HepG2 (cell line): Measurements from ENCODE around the gene LRRC3C. TPM values are rescaled to one million over a fixed set of nuclear protein-coding genes. Genes with fewer than 3 reads are reported as not detected.

Experiments
- AKNA ChIP-seq: sonication (generic); formaldehyde crosslinking; IDR thresholded peaks from 2 replicates; pipeline ENCODE4 v1.4.0; 2020; ENCODE audit warnings: missing genetic modification reagents, borderline replicate concordance
- ATF7 ChIP-seq, 2 experiments: fragments of 450-650 bp in 1 of 2; sonication (generic) in 1 of 2; formaldehyde crosslinking in 1 of 2; IDR thresholded peaks; 2 replicates each; pipeline versions ENCODE4 v1.4.0 to v1.6.1; 2016 to 2020; ENCODE audit warnings: antibody characterized with exemption in 1 of 2, mild to moderate bottlenecking in 1 of 2, missing genetic modification reagents in 1 of 2
- CHD4 ChIP-seq: fragments of 200-600 bp; sonication (generic); IDR thresholded peaks from 2 replicates; pipeline ENCODE4 v1.7.0; 2017; ENCODE audit warnings: mild to moderate bottlenecking, low read length, borderline replicate concordance
- ELF3 ChIP-seq: IDR thresholded peaks from 2 replicates; pipeline ENCODE4 v1.6.1; 2016; ENCODE audit warnings: missing genetic modification reagents, missing compliant biosample characterization
- ERF ChIP-seq: IDR thresholded peaks from 2 replicates; pipeline ENCODE4 v1.6.1; 2018; ENCODE audit warnings: missing biosample characterization, missing genetic modification reagents
- FOSL1 ChIP-seq: sonication (generic); formaldehyde crosslinking; IDR thresholded peaks from 2 replicates; pipeline ENCODE4 v1.9.0; 2021; ENCODE audit warnings: missing genetic modification reagents, borderline replicate concordance
- GMEB1 ChIP-seq: sonication (generic); formaldehyde crosslinking; IDR thresholded peaks from 2 replicates; pipeline ENCODE4 v1.5.1; 2020; ENCODE audit warnings: missing genetic modification reagents, mild to moderate bottlenecking, borderline replicate concordance
- HHEX ChIP-seq: IDR thresholded peaks from 2 replicates; pipeline ENCODE4 v1.6.1; 2016; ENCODE audit warnings: control low read depth
- HOXA5 ChIP-seq: sonication (generic); formaldehyde crosslinking; IDR thresholded peaks from 2 replicates; pipeline ENCODE4 v1.4.0; 2020; ENCODE audit warnings: missing genetic modification reagents
- PHF8 ChIP-seq: sonication (generic); formaldehyde crosslinking; IDR thresholded peaks from 2 replicates; pipeline ENCODE4 v1.5.0; 2020; ENCODE audit warnings: missing genetic modification reagents
- SSRP1 ChIP-seq: IDR thresholded peaks from 2 replicates; pipeline ENCODE4 v1.6.1; 2016; ENCODE audit warnings: control low read depth
- USF2 ChIP-seq, 2 experiments: sonication (generic) in 1 of 2; formaldehyde crosslinking in 1 of 2; IDR thresholded peaks; 2 replicates each; pipeline versions ENCODE4 v1.5.1 to v1.6.1; 2011 to 2020; ENCODE audit warnings: borderline replicate concordance in 1 of 2, low read depth in 1 of 2, low read length in 1 of 2, mild to moderate bottlenecking in 1 of 2, missing genetic modification reagents in 1 of 2, moderate library complexity in 1 of 2
- ZBTB1 ChIP-seq: sonication (generic); formaldehyde crosslinking; IDR thresholded peaks from 2 replicates; pipeline ENCODE4 v1.4.0; 2020; ENCODE audit warnings: missing genetic modification reagents, borderline replicate concordance
- ZKSCAN5 ChIP-seq: sonication (generic); formaldehyde crosslinking; IDR thresholded peaks from 2 replicates; pipeline ENCODE4 v1.5.1; 2020; ENCODE audit warnings: mild to moderate bottlenecking, missing genetic modification reagents
- ZNF382 ChIP-seq: sonication (generic); formaldehyde crosslinking; IDR thresholded peaks from 2 replicates; pipeline ENCODE4 v1.5.0; 2020; ENCODE audit warnings: missing genetic modification reagents, mild to moderate bottlenecking, borderline replicate concordance
- ZNF850 ChIP-seq: sonication (generic); formaldehyde crosslinking; conservative IDR thresholded peaks from 2 replicates; pipeline ENCODE4 v1.9.0; 2021; ENCODE audit warnings: mild to moderate bottlenecking, missing genetic modification reagents
- ZNF878 ChIP-seq: sonication (generic); formaldehyde crosslinking; IDR thresholded peaks from 2 replicates; pipeline ENCODE4 v1.8.1; 2023; ENCODE audit warnings: mild to moderate bottlenecking, missing genetic modification reagents, moderate library complexity
- ZSCAN5A ChIP-seq: sonication (generic); formaldehyde crosslinking; IDR thresholded peaks from 2 replicates; pipeline ENCODE4 v1.8.0; 2022; ENCODE audit warnings: mild to moderate bottlenecking, missing genetic modification reagents, borderline replicate concordance
- polyA plus RNA-seq, 8 experiments: library from polyadenylated mRNA; depleted of rRNA in 3 of 8; stranded (reverse) in 7 of 8; unstranded in 1 of 8; fragments of >200 nt; fragmentation: Illumina TruSeq in 4 of 8; extraction: Trizol in 4 of 8; gene quantifications; 2 replicates each; pipeline versions ENCODE4 v1.2.1 to v1.2.3, GENCODE V29; 2011 to 2016; ENCODE audit warnings: low read depth in 4 of 8, missing spikeins in 1 of 8, mixed read lengths in 1 of 8; ENCODE audit not compliant: insufficient read depth in 1 of 8
- total RNA-seq, 5 experiments: library from RNA; depleted of rRNA; stranded (reverse); fragments of >200 nt; fragmentation: Illumina TruSeq; extraction: Trizol; gene quantifications; 2 replicates each; pipeline ENCODE4 v1.2.3, GENCODE V29; 2016; ENCODE audit warnings: low read depth in 1 of 5

LRRC3C gene
- total and polyA plus RNA-seq, 2 of the 13 experiments (the other 11 are each of a cell fraction or from before 2014, with no cell fraction given), result 0.17 TPM; not detected in 1

DNA sequence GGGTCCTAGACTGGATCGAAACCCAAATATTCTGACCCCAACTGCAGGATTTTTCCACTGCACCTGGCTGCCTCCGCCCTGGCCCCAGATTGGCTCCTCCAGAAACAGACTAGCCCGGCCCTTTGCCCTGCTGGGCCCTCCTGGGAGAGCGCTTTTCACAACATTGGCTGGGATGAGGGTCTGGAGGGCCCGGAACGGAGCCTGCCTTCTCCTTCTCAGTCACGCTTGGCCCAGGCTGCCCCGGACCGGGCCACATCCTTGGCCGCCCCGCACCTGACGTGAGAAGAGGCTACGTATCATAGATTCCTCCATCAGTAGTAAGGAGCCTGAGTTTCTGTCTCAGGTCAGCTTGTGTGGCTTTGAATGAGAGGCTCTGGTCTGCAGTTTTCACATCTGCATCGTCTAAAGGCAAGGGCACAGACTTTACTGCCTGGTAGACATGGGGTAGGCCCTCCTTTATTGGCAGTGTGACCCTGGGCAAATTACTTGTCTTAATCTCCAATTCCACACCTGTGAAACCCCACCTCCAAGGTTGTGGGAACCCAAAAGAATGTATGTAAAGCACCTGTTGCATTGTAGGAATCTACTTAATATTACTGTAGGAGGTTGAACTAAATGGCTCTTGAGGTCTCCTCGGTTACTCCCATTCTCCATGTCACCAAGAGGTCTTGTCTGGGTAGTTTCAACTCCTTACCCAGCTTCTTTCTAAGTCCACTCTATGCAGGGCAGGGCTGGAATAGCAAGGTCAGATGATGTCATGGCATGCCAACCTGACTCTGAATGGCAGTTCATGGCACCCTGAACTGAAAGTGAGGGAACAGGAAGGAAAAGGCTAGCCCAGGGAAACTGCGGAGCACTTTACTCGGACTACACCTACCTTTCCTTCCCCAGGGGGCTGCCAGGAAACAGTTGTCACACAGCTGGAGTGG lies 661 bp downstream of the LRRC3C start (continued):
- TF ChIP-seq ZNF382, result no peak
- no peak for TF ChIP-seq GMEB1 (CRISPR knock-in tag)
- TF ChIP-seq PHF8 (CRISPR knock-in tag), result peak; percentile 69
- no peak for TF ChIP-seq AKNA
- TF ChIP-seq HOXA5 (CRISPR knock-in tag), result no peak
- TF ChIP-seq CHD4, result no peak
- TF ChIP-seq ZSCAN5A (CRISPR knock-in tag), result no peak
- TF ChIP-seq ERF (CRISPR knock-in tag), result no peak
- TF ChIP-seq ELF3 (CRISPR knock-in tag), result no peak
- TF ChIP-seq SSRP1 (CRISPR knock-in tag), result peak; percentile 71; the same call in 1 of the 2 replicates
- TF ChIP-seq ZNF850 (CRISPR knock-in tag), result no peak
- TF ChIP-seq ZKSCAN5 (CRISPR knock-in tag), result no peak
- TF ChIP-seq HHEX (CRISPR knock-in tag), result no peak
- peak; percentile 83 for TF ChIP-seq ZNF878
- no peak for TF ChIP-seq FOSL1 (CRISPR knock-in tag)
- peak; percentile 82 for TF ChIP-seq ATF7 (IDR thresholded peaks at IDR 0.05)
- TF ChIP-seq ATF7 (CRISPR knock-in tag; IDR thresholded peaks at IDR 0.05), result no peak
- TF ChIP-seq USF2 (IDR thresholded peaks at IDR 0.05; ENCODE audit: low read depth, low read length), result no peak
- no peak for TF ChIP-seq USF2 (CRISPR knock-in tag; IDR thresholded peaks at IDR 0.05; ENCODE audit: borderline replicate concordance)
- no peak for TF ChIP-seq ZBTB1 (CRISPR knock-in tag)
